H9 (cell line): ENCODE measurements around the gene NLE1. TPM values are rescaled to one million over a fixed set of nuclear protein-coding genes. Genes with fewer than 3 reads are reported as not detected.
"Not testable (repeated sequence)": the region's sequence is repeated elsewhere in the genome, so short reads cannot be mapped to it uniquely, and the experiment has no call there.

ENCODE experiments used
- DNase-seq: peaks from one replicate; pipeline ENCODE4 v3.0.0-alpha.2; 2017
- H2AFZ ChIP-seq: one replicate; pipeline ENCODE4 v1.6.1; 2013; ENCODE audit warnings: mild to moderate bottlenecking, low read length, control low read depth, moderate library complexity
- H2AK5ac ChIP-seq: 2 replicates; pipeline ENCODE4 v1.6.1; 2013; ENCODE audit warnings: low read length, control low read depth, mixed read lengths; ENCODE audit not compliant: insufficient read length
- H2BK120ac ChIP-seq: one replicate; pipeline ENCODE4 v1.6.1; 2013; ENCODE audit warnings: low read depth, mild to moderate bottlenecking, low read length, control low read depth, inconsistent platforms; ENCODE audit not compliant: poor library complexity, severe bottlenecking
- H2BK12ac ChIP-seq: 2 replicates; pipeline ENCODE4 v1.6.1; 2013; ENCODE audit warnings: low read length, control low read depth, mixed read lengths, low read depth; ENCODE audit not compliant: insufficient read length
- H2BK15ac ChIP-seq: 2 replicates; pipeline ENCODE4 v1.6.1; 2013; ENCODE audit warnings: low read depth, low read length, control low read depth
- H2BK20ac ChIP-seq: one replicate; pipeline ENCODE4 v1.6.1; 2013; ENCODE audit warnings: low read depth, mild to moderate bottlenecking, low read length, control low read depth, inconsistent platforms; ENCODE audit not compliant: poor library complexity, severe bottlenecking
- H2BK5ac ChIP-seq: 2 replicates; pipeline ENCODE4 v1.6.1; 2013; ENCODE audit warnings: low read length, control low read depth, mixed read lengths; ENCODE audit not compliant: insufficient read length
- H3K14ac ChIP-seq: 2 replicates; pipeline ENCODE4 v1.6.1; 2013; ENCODE audit warnings: low read length, control low read depth; ENCODE audit not compliant: insufficient read depth
- H3K18ac ChIP-seq: 2 replicates; pipeline ENCODE4 v1.6.1; 2013; ENCODE audit warnings: low read depth, mild to moderate bottlenecking, mixed read lengths, low read length, control low read depth; ENCODE audit not compliant: insufficient read length
- H3K23ac ChIP-seq: 2 replicates; pipeline ENCODE4 v1.6.1; 2013; ENCODE audit warnings: low read length, control low read depth, mixed read lengths, low read depth; ENCODE audit not compliant: insufficient read length
- H3K23me2 ChIP-seq: 2 replicates; pipeline ENCODE4 v1.6.1; 2013; ENCODE audit warnings: low read depth, mild to moderate bottlenecking, mixed read lengths, low read length, control low read depth; ENCODE audit not compliant: insufficient read length, poor library complexity, severe bottlenecking
- H3K27ac ChIP-seq: 2 replicates; pipeline ENCODE4 v1.5.1; 2013; ENCODE audit warnings: low read length, control low read depth, mixed read lengths, low read depth; ENCODE audit not compliant: insufficient read length
- H3K27me3 ChIP-seq: 2 replicates; pipeline ENCODE4 v1.6.1; 2013; ENCODE audit warnings: low read length, control low read depth, inconsistent platforms; ENCODE audit not compliant: insufficient read depth
- H3K4ac ChIP-seq: 2 replicates; pipeline ENCODE4 v1.6.1; 2013; ENCODE audit warnings: low read depth, mild to moderate bottlenecking, control low read depth, inconsistent platforms, low read length, moderate library complexity
- H3K4me1 ChIP-seq: 2 replicates; pipeline ENCODE4 v1.6.1; 2013; ENCODE audit warnings: low read length, control low read depth, inconsistent platforms; ENCODE audit not compliant: insufficient read depth
- H3K4me2 ChIP-seq: 2 replicates; pipeline ENCODE4 v1.6.1; 2013; ENCODE audit warnings: low read length, control low read depth, mixed read lengths; ENCODE audit not compliant: insufficient read length, insufficient read depth
- H3K56ac ChIP-seq: 2 replicates; pipeline ENCODE4 v1.6.1; 2013; ENCODE audit warnings: low read depth, mild to moderate bottlenecking, mixed read lengths, low read length, control low read depth; ENCODE audit not compliant: insufficient read length
- H3K79me1 ChIP-seq: 2 replicates; pipeline ENCODE4 v1.6.1; 2013; ENCODE audit warnings: low read depth, mild to moderate bottlenecking, moderate library complexity, low read length, control low read depth, inconsistent platforms; ENCODE audit not compliant: insufficient read depth, poor library complexity, severe bottlenecking
- H3K79me2 ChIP-seq: 2 replicates; pipeline ENCODE4 v1.6.1; 2013; ENCODE audit warnings: low read length, control low read depth, inconsistent platforms; ENCODE audit not compliant: insufficient read depth
- H3K9ac ChIP-seq: 2 replicates; pipeline ENCODE4 v1.6.1; 2013; ENCODE audit warnings: low read length, control low read depth, mixed read lengths; ENCODE audit not compliant: insufficient read length; ENCODE audit errors: extremely low read depth
- H3K9me3 ChIP-seq: one replicate; pipeline ENCODE4 v1.6.1; 2013; ENCODE audit warnings: low read depth, low read length, inconsistent platforms; ENCODE audit not compliant: control insufficient read depth
- H3T11ph ChIP-seq: one replicate; pipeline ENCODE4 v1.6.1; 2013; ENCODE audit warnings: mild to moderate bottlenecking, low read length, control low read depth, inconsistent platforms
- H4K20me1 ChIP-seq: one replicate; pipeline ENCODE4 v1.6.1; 2013; ENCODE audit not compliant: control insufficient read depth, insufficient read length, insufficient read depth
- H4K5ac ChIP-seq: 2 replicates; pipeline ENCODE4 v1.6.1; 2013; ENCODE audit warnings: low read depth, mild to moderate bottlenecking, mixed read lengths, low read length, control low read depth; ENCODE audit not compliant: insufficient read length
- H4K8ac ChIP-seq: replicated peaks from 2 replicates; pipeline ENCODE4 v1.6.1; 2013; ENCODE audit warnings: low read length, control low read depth, mixed read lengths, low read depth; ENCODE audit not compliant: insufficient read length
- H4K91ac ChIP-seq: 2 replicates; pipeline ENCODE4 v1.6.1; 2013; ENCODE audit warnings: low read depth, mild to moderate bottlenecking, moderate library complexity, mixed read lengths, low read length, control low read depth; ENCODE audit not compliant: insufficient read length
- H3K27ac Mint-ChIP-seq, 3 experiments: 2 replicates in 2 of 3; 3 replicates in 1 of 3; pipeline ENCODE4 v1.8.0; 2020 to 2021; ENCODE audit warnings: mixed read lengths in 3 of 3, mild to moderate bottlenecking in 1 of 3, moderate library complexity in 1 of 3
- H3K27me3 Mint-ChIP-seq: 2 replicates; pipeline ENCODE4 v1.8.0; 2021; ENCODE audit warnings: low read depth, mild to moderate bottlenecking, moderate library complexity, mixed read lengths
- H3K36me3 Mint-ChIP-seq, 3 experiments: 2 replicates in 2 of 3; 3 replicates in 1 of 3; pipeline ENCODE4 v1.8.0; 2020 to 2021; ENCODE audit warnings: low read depth in 3 of 3, mixed read lengths in 3 of 3; ENCODE audit not compliant: insufficient read depth in 1 of 3
- H3K4me1 Mint-ChIP-seq, 2 experiments: 2 replicates each; pipeline ENCODE4 v1.8.0; 2020; ENCODE audit warnings: mixed read lengths in 2 of 2
- H3K4me3 Mint-ChIP-seq, 2 experiments: 2 replicates in 1 of 2; 3 replicates in 1 of 2; pipeline ENCODE4 v1.8.0; 2020 to 2021; ENCODE audit warnings: mild to moderate bottlenecking in 2 of 2, mixed read lengths in 2 of 2, moderate library complexity in 1 of 2
- H3K9me3 Mint-ChIP-seq, 2 experiments: 2 replicates in 1 of 2; 3 replicates in 1 of 2; pipeline ENCODE4 v1.8.0; 2020; ENCODE audit warnings: mild to moderate bottlenecking in 2 of 2, mixed read lengths in 2 of 2, moderate library complexity in 1 of 2
- WGBS: extraction: QIAGEN DNeasy Blood & Tissue Kit; methylation state at CpG from one replicate; pipeline ENCODE4 v1.1.7; 2013; ENCODE audit warnings: missing lambda C conversion rate, low lambda C conversion rate, mixed read lengths; ENCODE audit not compliant: insufficient read length; ENCODE audit errors: extremely low coverage; 5-methylcytosine and 5-hydroxymethylcytosine counted together
- total RNA-seq: library from RNA; stranded (reverse); gene quantifications from 2 replicates; pipeline ENCODE4 v1.2.1, GENCODE V29; 2021
- TF ChIP-seq, protein P1 (sequence below): fragments of 200-600 bp; sonication (generic); conservative IDR thresholded peaks from 3 replicates; pipeline ENCODE4 v1.8.0; 2021; ENCODE audit warnings: antibody characterized with exemption, mild to moderate bottlenecking

Gene NLE1
- total RNA-seq, 1 experiment from 2014 or later: 43.9 TPM

DNA sequence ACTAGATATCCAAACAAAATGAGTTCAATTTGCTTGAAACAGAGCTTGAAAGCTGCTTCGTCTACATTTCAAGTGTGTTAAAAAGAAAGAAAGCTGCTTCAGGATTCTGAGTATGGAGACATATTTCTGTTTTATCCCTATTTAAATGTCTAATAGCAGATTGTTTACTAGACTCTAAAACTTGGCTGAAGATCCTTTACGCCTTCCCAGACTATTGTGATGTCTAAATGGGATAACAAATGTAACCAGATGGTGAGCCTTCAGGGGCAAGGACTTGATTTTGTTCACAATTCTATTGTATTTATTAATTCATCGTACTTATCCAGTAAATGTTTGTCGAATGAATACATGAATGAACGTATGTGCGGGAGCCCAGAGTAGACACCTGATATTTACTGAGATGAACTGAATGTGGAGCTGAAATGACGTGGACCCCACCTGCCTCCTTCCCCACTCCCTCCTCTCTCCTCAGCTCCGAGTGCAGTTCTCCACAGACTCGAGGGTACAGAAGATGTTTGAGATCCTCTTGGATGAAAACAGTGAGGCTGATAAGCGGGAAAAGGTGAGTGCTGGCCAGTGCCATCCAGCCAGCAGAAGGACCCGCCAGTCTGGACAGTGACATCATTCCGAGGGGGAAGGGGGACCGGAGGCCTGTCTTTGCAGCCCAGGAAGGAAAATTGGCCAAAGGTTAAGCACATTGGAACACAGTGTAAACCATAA, 10.5 kb upstream of the NLE1 start:
- no peak overlapping the region for H2AFZ ChIP-seq
- no peak overlapping the region for H4K8ac ChIP-seq

DNA sequence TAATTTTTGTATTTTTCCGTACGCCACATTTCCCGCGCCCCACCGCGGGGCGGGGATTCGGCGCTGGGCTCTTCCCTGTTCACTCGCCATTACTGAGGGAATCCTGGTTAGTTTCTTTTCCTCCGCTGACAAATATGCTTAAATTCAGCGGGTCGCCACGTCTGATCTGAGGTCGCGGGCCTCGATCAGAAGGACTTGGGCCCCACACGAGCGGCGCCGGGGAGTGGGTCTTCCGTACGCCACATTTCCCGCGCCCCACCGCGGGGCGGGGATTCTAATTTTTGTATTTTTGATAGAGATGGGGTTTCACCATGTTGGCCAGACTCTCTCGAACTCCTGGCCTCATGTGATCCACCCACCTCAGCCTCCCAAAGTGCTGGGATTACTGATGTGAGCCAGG, 9.0 kb upstream of the NLE1 start:
- H4K91ac ChIP-seq, H3K23me2 ChIP-seq, H3K14ac ChIP-seq, H4K5ac ChIP-seq, H3K4me3 Mint-ChIP-seq, H3K27ac ChIP-seq, H3K4ac ChIP-seq, H2BK12ac ChIP-seq, H3K27me3 ChIP-seq, H3K79me2 ChIP-seq, H2AK5ac ChIP-seq, H3K4me2 ChIP-seq, H4K20me1 ChIP-seq, H3K9me3 ChIP-seq, H3K9me3 Mint-ChIP-seq, H3K27me3 Mint-ChIP-seq, H3K36me3 Mint-ChIP-seq, H3K23ac ChIP-seq, DNase-seq, H2BK120ac ChIP-seq, H2AFZ ChIP-seq, H3K27ac Mint-ChIP-seq, H3K56ac ChIP-seq, H2BK20ac ChIP-seq, H3K9ac ChIP-seq, H3T11ph ChIP-seq, H2BK15ac ChIP-seq, H2BK5ac ChIP-seq, H3K79me1 ChIP-seq, H4K8ac ChIP-seq, H3K4me1 ChIP-seq, H3K18ac ChIP-seq: not testable (repeated sequence)
- WGBS: no CpG with 5 or more reads among the region's 29 CpGs
- peaks cover 6 to 16% of the 10 kb centered on the region in 2 experiments for H3K4me1 Mint-ChIP-seq

More for the DNA sequence above, 10.5 kb upstream of the NLE1 start:
- Histone ChIP-seq H2BK120ac (no peak overlapping the region), H2BK20ac (no peak overlapping the region), H3K23me2 (no peaks in the 10 kb centered on the region), H2BK12ac (no peak overlapping the region), H3K27me3 (no peaks in the 10 kb centered on the region), H3K4me2 (no peak overlapping the region), H3K27ac (no peak overlapping the region), H3K9me3 (no peaks in the 10 kb centered on the region), H3K14ac (no peak overlapping the region), H3K18ac (no peak overlapping the region), H3K23ac (no peak overlapping the region), H4K20me1 (no peaks in the 10 kb centered on the region), H3K4ac (no peak overlapping the region), H4K91ac (no peak overlapping the region), H2BK5ac (no peak overlapping the region), H3K4me1 (no peaks in the 10 kb centered on the region; the same call in 1 of the 2 replicates), H3T11ph (no peak overlapping the region), H3K79me1 (no peaks in the 10 kb centered on the region), H2BK15ac (no peak overlapping the region), H2AK5ac (no peak overlapping the region), H3K79me2 (no peaks in the 10 kb centered on the region), H3K9ac (no peak overlapping the region), H3K56ac (no peak overlapping the region), H4K5ac (no peak overlapping the region)
- DNase-seq: no peak
- Mint-ChIP-seq H3K4me1 (peaks cover 4 to 8% of the 10 kb centered on the region in 2 experiments; a peak in 3 of 4 replicates), H3K27ac (no peak overlapping the region; a peak in 1 of 7 replicates), H3K36me3 (no peaks in the 10 kb centered on the region), H3K4me3 (no peak overlapping the region), H3K9me3 (no peaks in the 10 kb centered on the region), H3K27me3 (peaks cover 5% of the 10 kb centered on the region)
- no CpG with 5 or more reads among the region's 13 CpGs for WGBS
- TF ChIP-seq, protein P1, sequence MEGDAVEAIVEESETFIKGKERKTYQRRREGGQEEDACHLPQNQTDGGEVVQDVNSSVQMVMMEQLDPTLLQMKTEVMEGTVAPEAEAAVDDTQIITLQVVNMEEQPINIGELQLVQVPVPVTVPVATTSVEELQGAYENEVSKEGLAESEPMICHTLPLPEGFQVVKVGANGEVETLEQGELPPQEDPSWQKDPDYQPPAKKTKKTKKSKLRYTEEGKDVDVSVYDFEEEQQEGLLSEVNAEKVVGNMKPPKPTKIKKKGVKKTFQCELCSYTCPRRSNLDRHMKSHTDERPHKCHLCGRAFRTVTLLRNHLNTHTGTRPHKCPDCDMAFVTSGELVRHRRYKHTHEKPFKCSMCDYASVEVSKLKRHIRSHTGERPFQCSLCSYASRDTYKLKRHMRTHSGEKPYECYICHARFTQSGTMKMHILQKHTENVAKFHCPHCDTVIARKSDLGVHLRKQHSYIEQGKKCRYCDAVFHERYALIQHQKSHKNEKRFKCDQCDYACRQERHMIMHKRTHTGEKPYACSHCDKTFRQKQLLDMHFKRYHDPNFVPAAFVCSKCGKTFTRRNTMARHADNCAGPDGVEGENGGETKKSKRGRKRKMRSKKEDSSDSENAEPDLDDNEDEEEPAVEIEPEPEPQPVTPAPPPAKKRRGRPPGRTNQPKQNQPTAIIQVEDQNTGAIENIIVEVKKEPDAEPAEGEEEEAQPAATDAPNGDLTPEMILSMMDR: no peak
